ENCODE data around the gene ABCB11.
A peak's percentile ranks its signal among the peaks of the same experiment; 100 is the strongest.

Gene ABCB11

GRCh38 chr2:169042856-169043255, 11.7 kb upstream of the ABCB11 start:
- no peak for DNase-seq (ENCODE audit: low read depth)

DNA sequence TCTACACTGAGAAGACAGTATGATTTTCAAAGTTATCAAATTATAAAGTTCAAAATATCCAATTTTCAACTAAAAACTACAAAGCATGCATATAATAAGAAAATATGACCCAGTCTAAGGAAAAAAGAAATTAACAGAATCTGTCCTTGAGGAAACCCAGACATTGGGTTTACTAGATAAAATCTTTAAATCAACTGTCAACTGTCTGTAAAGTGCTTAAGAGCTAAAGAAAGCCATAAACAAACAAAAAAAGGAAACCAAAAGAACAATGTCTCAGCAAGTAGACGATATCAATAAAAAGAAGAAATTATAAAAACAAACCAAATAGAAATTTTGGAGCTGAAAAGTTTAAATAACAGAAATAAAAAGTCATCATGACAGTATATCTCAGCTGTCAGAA, 10.5 kb upstream of the ABCB11 start:
- no peak for DNase-seq (ENCODE audit: low read depth)

DNA sequence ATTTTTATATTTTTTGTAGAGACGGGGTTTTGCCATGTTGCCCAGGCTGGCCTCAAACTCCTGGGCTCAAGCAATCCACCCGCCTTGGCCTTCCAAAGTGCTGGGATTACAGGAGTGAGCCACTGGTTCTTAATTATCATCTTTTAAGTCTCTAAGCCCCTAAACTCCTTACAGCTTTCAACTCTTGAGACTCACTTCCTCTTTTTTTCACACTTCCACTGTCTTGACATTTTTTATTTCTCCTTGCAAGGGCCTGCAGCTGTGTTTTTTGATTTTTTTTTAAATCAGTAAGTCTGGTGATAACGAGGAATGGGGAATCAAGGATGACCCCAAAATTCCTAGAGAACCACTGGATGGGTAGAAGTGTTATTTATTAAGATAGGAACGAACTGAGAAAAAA, 8.6 kb upstream of the ABCB11 start:
- no peak for DNase-seq (ENCODE audit: low read depth)

GRCh38 chr2:169038338-169038757, 7.2 kb upstream of the ABCB11 start:
- peak; percentile 42 for DNase-seq (ENCODE audit: low read depth)

- no peak for DNase-seq (ENCODE audit: low read depth)
Observed at GRCh38 chr2:169036736-169037440, 5.8 kb upstream of the ABCB11 start.

- DNase-seq (ENCODE audit: low read depth): no peak
Observed at GRCh38 chr2:169035887-169036286, 4.8 kb upstream of the ABCB11 start.

GRCh38 chr2:169034984-169035544, 3.9 kb upstream of the ABCB11 start:
- DNase-seq (ENCODE audit: low read depth): no peak

GRCh38 chr2:169034256-169034655, 3.1 kb upstream of the ABCB11 start:
- no peak for DNase-seq (ENCODE audit: low read depth)

GRCh38 chr2:169029341-169029740, 1.8 kb downstream of the ABCB11 start:
- DNase-seq (ENCODE audit: low read depth): no peak

- no peak for DNase-seq (ENCODE audit: low read depth)
Observed at GRCh38 chr2:169027234-169027633, 3.9 kb downstream of the ABCB11 start.

DNA sequence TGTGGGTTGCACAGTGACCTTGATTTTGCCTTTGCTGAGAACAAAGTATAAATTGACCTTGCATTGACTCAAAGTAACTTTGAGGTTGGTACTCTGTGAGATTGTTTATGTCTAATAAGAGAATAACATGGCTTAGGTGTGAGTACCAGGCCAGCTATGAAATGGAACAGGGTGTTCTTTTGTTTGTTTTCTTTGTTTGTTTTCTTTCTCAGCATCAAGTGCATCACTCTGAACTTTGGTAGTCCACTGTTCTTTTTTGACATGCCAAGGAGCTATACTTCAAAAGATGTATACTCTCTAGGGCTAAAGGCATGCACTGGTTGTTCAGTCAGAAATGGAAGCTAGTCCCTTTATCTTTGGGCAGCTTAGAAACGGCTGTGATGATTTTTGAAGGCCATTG, 5.1 kb downstream of the ABCB11 start:
- no peak for DNase-seq (ENCODE audit: low read depth)

GRCh38 chr2:169023161-169023560, 8.0 kb downstream of the ABCB11 start:
- no peak for DNase-seq (ENCODE audit: low read depth)

DNA sequence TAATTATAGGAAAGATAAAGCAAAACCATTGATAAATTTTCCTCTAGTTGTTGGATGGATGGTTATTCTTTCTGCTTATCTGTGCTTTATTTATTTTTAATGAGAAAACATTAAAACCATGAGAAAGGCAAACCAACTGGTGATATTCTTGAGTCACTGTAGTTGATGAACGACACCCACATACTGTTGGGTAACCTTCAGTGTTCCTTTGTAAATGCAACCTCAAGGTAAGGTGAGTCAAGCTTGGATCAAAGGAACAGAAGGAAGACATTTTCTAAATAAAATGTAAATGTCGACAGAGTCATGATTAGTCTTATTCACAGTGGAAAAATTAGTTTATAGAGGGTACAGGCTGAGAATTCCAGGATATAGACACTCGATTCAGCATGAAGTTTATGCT, 12.7 kb downstream of the ABCB11 start:
- DNase-seq (ENCODE audit: low read depth): no peak

- DNase-seq (ENCODE audit: low read depth): no peak
Observed at GRCh38 chr2:169015943-169016342, 15.2 kb downstream of the ABCB11 start.

GRCh38 chr2:169014780-169015179, 16.3 kb downstream of the ABCB11 start:
- no peak for DNase-seq (ENCODE audit: low read depth)

GRCh38 chr2:169013628-169014026, 17.5 kb downstream of the ABCB11 start:
- no peak for DNase-seq (ENCODE audit: low read depth)

- peak; percentile 8 for DNase-seq (ENCODE audit: low read depth)
Observed at GRCh38 chr2:169012812-169013627, 18.1 kb downstream of the ABCB11 start.

DNA sequence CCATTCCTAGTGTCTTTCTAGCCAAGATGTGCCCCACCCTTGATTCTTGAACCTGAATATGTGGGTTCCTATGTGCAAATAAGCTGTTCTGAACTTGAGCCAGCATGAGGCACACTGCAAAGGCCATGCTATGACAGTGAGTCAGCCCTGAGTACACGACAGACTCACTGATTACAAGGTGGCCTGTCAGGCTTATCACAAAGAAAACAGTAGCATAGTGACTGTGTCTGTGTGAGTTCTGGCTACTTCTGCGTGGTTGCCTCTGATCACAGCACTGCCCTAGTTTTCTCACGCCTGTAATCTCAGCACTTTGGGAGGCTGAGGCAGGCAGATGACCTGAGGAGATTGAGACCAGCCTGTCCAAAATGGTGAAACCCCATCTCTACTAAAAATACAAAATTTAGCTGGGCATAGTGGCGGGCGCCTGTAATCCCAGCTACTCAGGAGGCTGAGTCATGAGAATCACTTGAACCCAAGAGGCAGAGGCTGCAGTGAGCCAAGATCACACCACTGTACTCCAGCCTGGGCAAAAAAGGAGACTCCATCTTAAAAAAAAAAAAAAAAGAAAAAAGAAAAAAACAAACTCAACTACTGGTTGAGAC, 18.8 kb downstream of the ABCB11 start:
- DNase-seq (ENCODE audit: low read depth): peak; percentile 67

GRCh38 chr2:169011698-169012097, 19.4 kb downstream of the ABCB11 start:
- no peak for DNase-seq (ENCODE audit: low read depth)

DNA sequence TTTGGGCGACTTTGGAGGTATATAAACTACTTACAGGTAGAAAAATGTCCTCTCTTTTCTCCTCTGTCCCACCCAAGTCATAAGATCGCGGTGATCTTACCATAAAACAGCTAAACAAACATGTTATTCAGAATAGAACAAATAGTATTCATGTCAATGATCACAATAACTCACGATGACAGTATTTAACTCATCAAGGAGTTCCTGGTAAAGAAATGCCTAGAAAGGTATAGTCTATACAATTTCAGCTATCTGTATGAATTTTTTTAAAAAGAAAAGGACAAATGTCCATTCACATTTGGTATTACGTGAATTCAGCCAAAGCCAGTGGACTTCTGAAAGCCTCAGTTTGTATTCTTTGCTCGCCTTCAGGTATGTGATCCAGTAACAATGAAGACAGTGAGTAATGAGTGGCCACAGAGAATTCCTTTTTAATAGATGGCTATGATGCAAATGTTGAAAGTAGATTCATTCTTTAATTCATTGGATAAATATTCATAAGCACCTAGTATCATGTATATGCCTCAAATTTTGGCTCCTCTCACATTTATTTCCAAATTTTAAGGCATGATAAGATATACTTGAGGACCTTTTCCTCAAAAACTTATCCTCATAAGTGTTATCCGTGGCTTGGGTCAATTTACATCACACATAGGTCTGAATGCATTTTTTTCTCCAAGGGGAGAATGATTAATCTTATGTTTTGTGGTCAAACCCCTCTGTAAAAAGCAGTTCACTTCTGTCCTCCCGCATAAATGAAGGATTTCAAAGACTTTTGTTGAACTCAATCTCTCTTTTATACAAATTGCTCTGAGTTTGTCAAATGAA, 20.3 kb downstream of the ABCB11 start:
- DNase-seq (ENCODE audit: low read depth): no peak

DNA sequence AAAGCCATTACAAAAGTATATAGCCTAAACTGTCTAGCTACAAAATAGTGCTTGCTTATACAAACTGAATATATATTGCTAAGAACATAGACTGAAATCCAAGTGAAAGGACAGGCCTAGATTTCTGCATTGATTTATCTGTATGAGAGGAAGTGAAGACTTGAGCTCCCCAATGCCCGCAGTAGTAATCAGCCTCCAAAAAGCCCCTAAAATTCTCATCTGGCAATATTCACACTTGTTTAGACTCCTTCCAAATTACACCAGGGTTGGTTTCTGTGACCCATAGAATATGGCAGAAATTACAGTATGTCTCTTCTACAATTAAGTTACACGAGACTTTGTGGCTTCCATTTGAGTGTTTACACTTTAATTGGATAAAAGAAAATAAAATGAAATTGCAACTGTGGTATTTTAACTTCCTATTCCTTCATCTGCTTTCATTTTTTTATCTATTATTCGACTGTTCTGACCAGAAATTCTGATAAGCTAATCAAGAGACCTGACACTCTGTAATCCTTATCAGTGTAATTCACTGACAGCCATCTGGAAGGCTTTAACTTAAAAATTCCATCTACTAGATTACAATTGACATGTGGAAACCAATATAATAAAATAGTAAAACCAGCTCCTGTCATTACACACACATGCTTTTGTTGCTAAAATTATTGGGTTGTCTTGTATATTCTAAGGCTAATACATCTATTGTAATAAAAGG, 21.1 kb downstream of the ABCB11 start:
- DNase-seq (ENCODE audit: low read depth): no peak
